ENCODE results near the gene CPS1.

The CPS1 gene

GRCh38 chr2:210540471-210540870, 15.9 kb upstream of the CPS1 start:
- H3K9me3 ChIP-seq (ENCODE audit: severe bottlenecking), result no peaks in the 10 kb centered on the region
- no peak for DNase-seq
- H3K27ac ChIP-seq, result no peak overlapping the region
- no peak for TF ChIP-seq CTCF (IDR thresholded peaks at IDR 0.05; ENCODE audit: low read depth, low read length)
- H3K27me3 ChIP-seq (ENCODE audit: insufficient read depth, low read depth, severe bottlenecking), result no peaks in the 10 kb centered on the region
- H3K36me3 ChIP-seq, result no peaks in the 10 kb centered on the region
- H3K4me3 ChIP-seq (ENCODE audit: low read depth, low read length), result no peak overlapping the region

GRCh38 chr2:210540900-210541289, 15.5 kb upstream of the CPS1 start:
- Histone ChIP-seq H3K36me3 (no peaks in the 10 kb centered on the region), H3K27ac (no peak overlapping the region), H3K9me3 (ENCODE audit: severe bottlenecking) (no peaks in the 10 kb centered on the region), H3K4me3 (ENCODE audit: low read depth, low read length) (no peak overlapping the region), H3K27me3 (ENCODE audit: insufficient read depth, low read depth, severe bottlenecking) (no peaks in the 10 kb centered on the region)
- no peak for TF ChIP-seq CTCF (IDR thresholded peaks at IDR 0.05; ENCODE audit: low read depth, low read length)
- DNase-seq, result no peak

DNA sequence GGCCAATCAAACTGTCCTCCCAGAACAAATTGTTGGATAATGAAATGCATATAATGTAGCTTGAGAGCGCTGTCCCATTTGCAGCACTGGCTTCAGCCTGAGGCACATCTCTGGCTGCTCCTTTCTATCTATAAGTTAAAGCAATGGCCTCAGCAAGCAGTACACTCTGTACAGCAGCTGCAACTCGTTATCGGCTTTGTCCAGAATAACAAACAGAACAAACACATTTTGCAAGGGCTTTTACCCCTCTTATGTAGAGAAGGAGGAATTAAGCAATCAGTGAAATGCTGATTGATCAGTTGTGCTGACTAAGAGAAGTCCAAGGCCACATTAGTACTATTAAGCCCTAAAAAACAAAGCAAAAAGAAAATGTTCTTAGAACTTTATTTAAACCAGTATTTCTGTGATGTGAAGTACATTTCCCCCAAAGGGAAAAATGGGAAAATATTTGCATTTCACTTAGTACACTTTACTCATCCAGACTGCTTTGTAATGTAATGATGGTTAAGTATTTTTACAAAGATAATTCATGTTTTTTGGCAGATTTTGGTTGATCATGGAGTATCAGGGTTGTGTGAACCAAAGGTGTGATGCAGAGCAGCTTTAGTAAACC, 15.0 kb upstream of the CPS1 start:
- no peak overlapping the region for H3K27ac ChIP-seq
- no peaks in the 10 kb centered on the region for H3K9me3 ChIP-seq (ENCODE audit: severe bottlenecking)
- TF ChIP-seq CTCF (IDR thresholded peaks at IDR 0.05; ENCODE audit: low read depth, low read length), result no peak

GRCh38 chr2:210544007-210544590, 12.3 kb upstream of the CPS1 start:
- no peaks in the 10 kb centered on the region for H3K27me3 ChIP-seq (ENCODE audit: insufficient read depth, low read depth, severe bottlenecking)
- DNase-seq, result no peak
- no peaks in the 10 kb centered on the region for H3K9me3 ChIP-seq (ENCODE audit: severe bottlenecking)
- H3K4me3 ChIP-seq (ENCODE audit: low read depth, low read length), result no peak overlapping the region
- H3K27ac ChIP-seq, result no peak overlapping the region
- TF ChIP-seq CTCF (IDR thresholded peaks at IDR 0.05; ENCODE audit: low read depth, low read length), result no peak
- no peaks in the 10 kb centered on the region for H3K36me3 ChIP-seq

More for the DNA sequence above, 15.0 kb upstream of the CPS1 start:
- H3K4me3 ChIP-seq (ENCODE audit: low read depth, low read length), result no peak overlapping the region
- H3K36me3 ChIP-seq, result no peaks in the 10 kb centered on the region
- H3K27me3 ChIP-seq (ENCODE audit: insufficient read depth, low read depth, severe bottlenecking), result no peaks in the 10 kb centered on the region
- no peak for DNase-seq

DNA sequence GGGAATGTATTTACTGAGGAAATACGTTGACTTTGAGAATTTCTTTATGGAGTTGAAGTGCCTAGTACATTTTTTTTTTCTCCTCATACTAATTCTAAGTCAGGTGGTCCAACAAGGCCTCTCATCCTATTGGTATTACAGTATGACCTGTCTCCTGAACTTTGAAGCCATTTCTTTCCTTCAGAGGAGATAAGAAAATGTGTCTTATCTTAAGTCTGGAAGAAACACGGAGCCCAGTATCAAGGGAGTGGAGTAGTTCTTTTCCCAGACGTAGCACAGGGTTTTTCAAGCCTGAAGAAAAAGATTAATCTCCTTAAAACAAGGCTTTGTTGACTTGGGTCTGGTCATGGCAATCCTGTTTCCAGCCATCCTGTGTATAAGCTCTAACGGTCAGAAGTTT, 11.6 kb upstream of the CPS1 start:
- Histone ChIP-seq H3K27ac (no peak overlapping the region), H3K27me3 (ENCODE audit: insufficient read depth, low read depth, severe bottlenecking) (no peaks in the 10 kb centered on the region), H3K4me3 (ENCODE audit: low read depth, low read length) (no peak overlapping the region), H3K9me3 (ENCODE audit: severe bottlenecking) (no peaks in the 10 kb centered on the region), H3K36me3 (no peaks in the 10 kb centered on the region)
- TF ChIP-seq CTCF (IDR thresholded peaks at IDR 0.05; ENCODE audit: low read depth, low read length), result no peak
- no peak for DNase-seq

All from WERI-Rb-1 (cell line).